Stimulated activated CD8-positive, alpha-beta memory T cell treated with anti-CD3 and anti-CD28 coated beads, Interleukin-15, amount 100 ng/mL, for 4 hours (primary cell): ENCODE results near the gene HBE1.
"Not testable (repeated sequence)": the region's sequence is repeated elsewhere in the genome, so short reads cannot be mapped to it uniquely, and the experiment has no call there.

Experiments
- DNase-seq, 2 donors: peaks; one replicate each; pipeline ENCODE4 v3.0.0-alpha.2; 2020; ENCODE audit warnings: low read depth in 2 of 2

The HBE1 gene

DNA sequence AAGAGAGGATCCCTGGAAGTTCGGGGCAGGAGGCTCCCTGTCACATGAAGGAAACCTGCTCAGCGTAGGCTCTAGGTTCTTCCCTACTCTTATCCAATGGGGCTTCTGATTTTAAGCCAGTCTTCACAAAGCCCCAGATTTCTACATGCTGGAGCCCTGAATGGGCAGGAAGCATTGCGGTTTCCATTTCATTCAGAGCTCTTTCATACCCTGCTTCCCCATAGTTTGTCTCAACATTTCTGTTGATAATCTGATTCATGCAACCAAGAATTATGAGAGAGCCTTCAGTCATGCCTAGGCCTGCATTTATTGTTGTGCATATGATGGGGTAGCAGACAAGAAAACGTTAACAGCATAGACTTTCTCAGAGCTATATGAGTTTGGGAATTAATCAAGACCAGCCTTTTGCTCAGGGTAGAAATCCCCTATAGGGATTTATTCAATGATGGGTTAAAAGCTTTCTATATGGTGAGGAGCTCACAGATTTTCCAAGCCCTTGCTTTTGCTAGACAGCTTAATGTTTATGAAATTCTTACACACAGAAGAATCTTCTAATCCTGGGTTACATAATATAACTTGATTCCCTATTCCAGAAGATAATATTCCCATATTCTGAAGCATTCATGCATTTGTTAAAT is 16.1 kb upstream of the HBE1 start:
- no peak for DNase-seq

DNA sequence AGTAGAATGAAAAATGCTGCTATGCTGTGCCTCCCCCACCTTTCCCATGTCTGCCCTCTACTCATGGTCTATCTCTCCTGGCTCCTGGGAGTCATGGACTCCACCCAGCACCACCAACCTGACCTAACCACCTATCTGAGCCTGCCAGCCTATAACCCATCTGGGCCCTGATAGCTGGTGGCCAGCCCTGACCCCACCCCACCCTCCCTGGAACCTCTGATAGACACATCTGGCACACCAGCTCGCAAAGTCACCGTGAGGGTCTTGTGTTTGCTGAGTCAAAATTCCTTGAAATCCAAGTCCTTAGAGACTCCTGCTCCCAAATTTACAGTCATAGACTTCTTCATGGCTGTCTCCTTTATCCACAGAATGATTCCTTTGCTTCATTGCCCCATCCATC is 14.9 kb upstream of the HBE1 start:
- no peak for DNase-seq

DNA sequence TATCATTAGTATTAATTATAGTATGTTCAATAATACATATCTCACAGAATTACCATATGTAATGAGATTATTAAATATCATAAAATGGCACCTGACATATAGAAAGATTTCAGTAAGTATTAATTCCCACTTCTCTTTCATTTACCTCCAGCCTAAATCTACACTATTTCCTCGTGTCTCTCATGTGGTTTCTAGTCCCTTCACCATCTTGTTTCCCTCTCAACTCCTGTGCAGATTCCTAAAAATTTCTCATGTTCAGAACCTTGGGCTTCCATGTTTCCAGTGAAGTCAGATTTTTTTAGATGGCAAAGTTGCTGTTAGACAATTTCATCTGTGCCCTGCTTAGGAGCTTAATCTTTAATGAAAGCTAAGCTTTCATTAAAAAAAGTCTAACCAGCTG is 14.1 kb upstream of the HBE1 start:
- no peak for DNase-seq

DNA sequence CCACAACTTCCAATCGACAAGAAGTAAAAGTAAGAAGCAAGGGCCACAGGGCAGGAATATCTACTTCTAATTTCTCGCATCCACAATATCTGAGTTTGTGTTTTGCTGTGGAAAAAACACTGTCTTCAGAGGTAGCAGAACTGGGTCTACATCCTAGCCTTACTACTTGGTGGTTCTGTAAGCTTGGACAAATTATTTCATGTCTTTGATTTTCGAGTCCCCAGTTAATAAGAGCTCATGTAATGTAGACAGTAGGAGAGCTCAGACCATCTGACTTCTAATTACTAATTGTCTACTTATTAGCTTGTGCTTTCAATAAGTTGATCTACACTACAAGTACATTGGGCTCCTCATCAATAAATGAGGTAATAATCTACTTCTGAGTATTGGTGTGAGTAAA is 13.3 kb upstream of the HBE1 start:
- no peak for DNase-seq

DNA sequence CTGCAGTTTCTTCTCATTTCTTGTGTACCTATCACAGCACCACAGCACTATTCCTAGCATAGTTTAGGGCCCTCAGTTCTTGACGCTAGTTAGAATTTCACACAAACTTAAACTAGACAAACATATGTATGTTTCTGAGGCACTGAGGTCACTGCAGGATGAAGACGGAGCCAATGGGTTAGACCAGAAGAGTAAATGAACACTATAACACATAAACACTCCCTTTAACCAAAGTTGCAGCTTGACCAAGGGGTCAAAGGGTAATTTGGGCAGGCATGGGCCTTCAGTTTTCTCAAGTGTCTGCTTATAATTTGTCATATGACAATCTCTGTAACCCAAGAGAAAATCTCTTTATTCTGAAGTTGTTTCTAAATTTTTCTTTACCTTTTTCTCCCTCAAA is 12.9 kb upstream of the HBE1 start:
- no peak for DNase-seq

DNA sequence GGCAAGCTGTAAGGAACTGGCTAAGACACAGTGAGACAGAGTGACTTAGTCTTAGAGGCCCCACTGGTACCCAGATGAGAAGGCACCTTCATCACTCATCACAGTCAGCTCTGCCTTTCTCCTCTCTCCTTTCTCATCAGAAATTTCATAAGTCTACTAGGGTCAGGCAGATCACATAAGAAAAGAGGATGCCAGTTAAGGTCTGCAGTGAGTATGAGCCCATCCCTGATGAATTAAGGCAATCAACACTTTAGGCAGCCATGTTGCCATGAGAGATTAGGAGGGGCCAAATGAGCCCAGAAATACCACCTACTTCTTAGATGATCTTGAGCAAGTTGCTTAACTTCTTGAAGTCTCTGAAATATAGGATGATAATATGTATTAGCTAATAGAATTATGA is 11.9 kb upstream of the HBE1 start:
- no peak for DNase-seq

DNA sequence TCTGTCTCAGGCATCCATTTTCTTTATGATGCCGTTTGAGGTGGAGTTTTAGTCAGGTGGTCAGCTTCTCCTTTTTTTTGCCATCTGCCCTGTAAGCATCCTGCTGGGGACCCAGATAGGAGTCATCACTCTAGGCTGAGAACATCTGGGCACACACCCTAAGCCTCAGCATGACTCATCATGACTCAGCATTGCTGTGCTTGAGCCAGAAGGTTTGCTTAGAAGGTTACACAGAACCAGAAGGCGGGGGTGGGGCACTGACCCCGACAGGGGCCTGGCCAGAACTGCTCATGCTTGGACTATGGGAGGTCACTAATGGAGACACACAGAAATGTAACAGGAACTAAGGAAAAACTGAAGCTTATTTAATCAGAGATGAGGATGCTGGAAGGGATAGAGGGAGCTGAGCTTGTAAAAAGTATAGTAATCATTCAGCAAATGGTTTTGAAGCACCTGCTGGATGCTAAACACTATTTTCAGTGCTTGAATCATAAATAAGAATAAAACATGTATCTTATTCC is 10.9 kb upstream of the HBE1 start:
- DNase-seq, result no peak

DNA sequence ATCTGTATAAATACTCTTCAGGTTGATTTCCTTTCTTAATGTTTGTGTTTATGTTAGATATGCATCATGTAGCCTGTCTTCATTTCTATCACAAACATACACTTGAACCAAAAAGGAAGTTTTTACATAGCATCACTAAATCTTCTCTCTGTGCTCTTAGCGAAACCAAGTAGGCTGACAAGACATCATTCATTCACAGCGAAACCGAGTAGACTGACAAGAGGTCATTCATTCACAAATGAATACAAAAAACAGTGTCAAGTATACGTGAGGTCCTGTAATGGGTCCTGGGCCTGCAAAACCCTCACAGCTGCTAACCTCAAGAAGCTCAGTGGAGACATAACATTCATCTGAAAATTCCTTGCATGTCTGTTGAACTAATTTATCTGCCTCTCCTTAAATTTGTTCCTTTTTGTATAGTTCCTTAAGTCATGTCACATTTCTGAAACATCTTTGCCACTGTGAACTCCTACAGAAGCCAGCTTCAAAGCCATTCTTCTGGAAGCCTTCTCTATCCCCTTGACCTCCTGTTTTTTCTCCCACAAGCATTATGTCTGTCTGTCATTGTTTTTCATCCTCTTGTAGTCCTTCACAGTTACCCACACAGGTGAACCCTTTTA is 9.8 kb upstream of the HBE1 start:
- no peak for DNase-seq

DNA sequence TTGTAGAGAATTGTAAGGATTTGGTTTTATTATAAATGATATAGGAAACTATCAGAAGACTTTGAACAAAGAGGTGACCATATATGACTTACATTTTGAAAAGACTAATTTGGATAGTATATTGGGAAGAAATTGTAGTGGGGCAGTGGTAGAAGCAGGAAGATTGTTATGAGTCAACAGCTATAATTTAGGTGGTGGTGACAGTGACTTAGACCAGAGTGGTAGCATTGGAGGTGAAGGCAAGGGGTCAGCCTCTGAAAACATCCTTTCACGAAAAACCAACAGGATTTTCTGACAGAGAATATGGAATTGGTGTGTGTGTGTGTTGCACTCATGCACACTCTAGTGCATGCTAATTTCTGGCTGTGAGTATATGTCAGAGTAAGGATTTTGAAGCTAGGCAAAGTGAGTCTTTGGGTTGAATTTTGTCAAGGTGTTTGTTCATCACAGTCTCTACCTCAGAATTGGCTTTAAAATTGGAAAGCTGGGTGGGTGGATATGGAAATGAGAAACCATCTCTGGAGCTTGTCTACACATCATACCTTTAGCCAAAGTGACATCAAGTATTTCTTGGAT is 8.2 kb upstream of the HBE1 start:
- DNase-seq, result no peak

DNA sequence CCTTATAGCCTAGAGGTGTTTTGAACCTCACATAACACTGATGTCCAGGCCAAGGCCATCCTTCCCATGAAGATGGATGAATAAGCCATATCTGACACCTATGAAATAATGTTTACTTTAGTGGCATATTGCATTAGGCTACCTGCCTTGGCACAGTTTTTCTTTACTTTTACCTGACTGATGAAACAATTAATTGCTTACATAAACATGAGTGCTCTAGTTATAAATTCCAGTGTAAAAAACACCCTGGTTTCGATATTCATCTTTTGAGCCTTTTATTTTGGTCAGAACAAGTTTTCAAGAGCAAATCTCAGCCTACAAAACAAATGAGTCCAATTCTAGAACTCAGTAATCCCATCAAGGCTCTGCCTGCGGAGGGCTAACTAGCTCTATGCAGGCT is 7.0 kb upstream of the HBE1 start:
- DNase-seq, result no peak

DNA sequence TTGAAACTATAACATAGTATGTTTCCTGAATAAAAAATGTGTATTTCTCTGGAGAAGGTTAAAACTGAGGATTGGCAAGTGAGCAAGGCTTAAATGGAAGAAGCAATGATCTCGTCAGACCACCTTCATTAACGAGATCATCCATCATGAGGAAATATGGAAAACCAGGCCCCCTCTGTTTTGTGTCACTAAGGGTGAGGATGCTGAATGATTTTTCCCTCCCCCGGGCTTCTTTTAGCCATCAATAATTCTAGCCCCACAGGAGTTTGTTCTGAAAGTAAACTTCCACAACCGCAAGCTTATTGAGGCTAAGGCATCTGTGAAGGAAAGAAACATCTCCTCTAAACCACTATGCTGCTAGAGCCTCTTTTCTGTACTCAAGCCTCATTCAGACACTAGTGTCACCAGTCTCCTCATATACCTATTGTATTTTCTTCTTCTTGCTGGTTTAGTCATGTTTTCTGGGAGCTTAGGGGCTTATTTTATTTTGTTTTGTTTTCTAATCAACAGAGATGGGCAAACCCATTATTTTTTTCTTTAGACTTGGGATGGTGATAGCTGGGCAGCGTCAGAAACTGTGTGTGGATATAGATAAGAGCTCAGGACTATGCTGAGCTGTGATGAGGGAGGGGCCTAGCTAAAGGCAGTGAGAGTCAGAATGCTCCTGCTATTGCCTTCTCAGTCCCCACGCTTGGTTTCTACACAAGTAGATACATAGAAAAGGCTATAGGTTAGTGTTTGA is 5.8 kb upstream of the HBE1 start:
- no peak for DNase-seq

DNA sequence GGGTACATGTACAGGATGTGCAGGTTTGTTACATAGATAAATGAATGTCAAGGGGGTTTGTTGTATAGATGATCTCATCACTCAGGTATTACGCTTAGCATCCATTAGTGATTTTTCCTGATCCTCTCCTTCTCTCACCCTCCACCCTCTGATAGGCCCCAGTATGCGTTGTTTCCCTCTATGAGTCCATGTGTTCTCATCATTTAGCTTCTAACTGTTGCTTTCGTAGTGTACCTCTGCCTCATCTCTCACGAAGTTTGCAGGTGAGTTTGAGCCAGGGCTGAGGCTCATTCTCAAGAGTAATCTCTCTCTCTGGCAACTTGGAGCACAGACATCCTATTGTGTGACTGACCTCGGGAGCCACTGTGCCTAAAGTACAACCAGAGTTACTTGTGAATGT is 4.7 kb upstream of the HBE1 start:
- DNase-seq, result no peak

DNA sequence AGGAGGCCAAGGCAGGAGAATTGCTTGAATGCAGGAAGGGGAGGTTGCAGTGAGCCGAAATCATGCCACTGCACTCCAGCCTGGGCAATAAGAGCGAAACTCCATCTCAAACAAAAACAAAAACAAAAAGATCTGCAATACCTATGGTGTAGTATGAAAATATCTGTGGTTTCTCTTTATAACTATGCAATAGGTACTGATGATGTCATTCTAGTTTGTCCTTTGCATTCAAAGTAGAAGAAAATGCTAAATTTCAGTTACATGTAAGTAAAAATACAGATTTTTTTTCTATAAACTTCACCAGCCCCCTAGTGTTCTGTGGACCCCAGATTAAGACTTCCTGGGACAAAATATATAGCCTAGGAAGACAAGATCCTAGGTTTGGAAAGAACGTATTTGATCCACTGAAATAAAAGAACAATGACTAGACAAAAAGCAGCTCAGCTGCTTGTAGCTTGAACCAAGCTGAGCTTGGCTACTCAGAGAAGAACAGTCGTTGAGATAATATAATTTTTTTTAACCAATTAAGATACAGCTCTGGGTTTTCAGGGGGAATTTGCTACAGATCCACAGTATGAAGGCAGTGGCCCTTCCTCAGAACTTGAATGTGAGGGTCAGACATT is 2.8 kb upstream of the HBE1 start:
- no peak for DNase-seq

DNA sequence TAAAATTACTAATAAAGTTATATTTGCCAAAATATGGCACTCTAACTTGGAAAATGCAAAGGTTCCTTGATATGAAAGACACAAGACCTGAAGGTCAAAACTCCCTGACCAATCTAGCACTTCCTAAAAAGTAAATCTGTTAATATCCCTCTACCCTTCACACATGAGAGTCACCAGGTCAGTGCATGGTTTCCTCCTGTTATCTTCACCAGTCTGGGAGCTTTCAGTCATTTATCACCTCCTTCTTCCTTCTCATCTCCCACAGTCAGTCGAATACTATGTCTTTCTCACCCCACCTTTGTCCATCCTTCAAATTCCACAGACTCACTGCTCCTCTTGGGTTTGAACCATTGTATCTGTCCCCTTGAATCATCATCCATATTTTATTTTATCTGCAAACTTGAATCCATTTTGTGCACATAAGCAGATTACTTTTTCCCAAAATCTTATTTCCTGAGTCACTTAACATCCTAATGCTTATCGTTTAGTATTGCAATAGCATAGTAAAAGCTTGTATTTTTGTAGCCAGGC is 2.6 kb downstream of the HBE1 start:
- DNase-seq, result no peak

DNA sequence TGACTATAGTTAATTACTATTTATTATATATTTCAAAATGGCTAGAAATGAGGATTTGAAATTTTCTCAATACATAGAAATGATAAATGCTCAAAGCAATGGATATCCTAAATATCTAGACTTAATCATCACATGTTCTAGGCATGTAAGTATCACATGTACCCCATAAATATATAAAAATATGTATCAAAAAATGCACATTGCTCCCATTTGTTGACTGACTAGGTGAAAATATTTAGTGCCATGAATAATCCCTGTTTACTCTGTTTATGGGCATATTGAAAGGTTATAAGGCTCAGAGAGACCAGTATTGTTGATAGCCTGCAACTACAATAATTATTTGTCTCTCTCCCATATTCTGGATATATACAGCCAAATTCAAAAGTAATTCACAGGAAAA is 3.1 kb downstream of the HBE1 start:
- DNase-seq, result no peak

DNA sequence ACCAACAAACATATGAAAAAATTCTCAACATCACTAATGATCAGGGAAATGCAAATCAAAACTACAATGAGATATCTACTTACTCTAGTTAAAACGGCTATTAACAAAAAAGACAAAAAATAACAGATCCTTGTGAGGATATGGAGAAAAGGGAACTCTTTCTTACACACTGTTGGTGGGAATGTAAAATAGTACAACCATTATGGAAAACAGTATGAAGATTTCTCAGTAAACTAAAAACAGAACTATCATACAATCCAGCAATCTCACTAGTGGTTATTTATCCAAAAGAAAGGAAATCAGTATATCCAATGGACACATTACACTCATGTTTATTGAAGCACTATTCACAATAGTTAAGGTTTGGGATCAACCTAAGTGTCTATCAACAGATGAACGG is 3.9 kb downstream of the HBE1 start:
- DNase-seq, result no peak

DNA sequence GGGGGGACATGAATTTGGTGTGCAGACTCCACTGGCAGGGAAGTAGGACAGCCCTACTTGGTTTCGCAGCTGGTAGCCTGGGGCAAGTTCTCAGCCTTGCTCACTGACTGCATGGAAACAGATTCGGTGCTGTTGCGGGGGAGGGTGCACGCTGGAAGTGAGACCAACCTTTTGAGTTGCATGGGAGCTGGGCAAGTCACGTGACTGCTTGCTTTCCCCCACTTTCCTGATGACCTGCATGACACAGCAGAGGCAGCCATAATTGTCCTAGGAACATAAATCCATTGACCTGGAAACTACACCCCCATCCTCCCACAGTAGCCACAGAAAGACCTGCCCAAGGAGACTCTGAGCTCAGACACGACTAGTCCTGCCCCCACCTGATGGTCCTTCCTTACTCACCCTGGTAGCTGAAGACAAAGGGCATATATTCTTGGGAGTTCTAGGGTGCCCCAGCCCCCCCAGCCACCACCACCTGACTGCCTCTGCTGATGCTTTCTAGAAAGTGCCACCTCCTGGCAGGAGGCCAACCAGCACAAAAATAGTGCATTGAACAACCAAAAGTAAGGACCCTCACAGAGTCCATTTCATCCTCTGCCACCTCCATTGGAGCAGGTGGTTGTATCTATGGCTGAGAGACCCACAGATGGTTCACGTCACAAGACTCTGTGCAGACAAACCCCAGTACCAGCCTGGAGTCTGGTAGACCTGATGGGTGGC is 11.0 kb downstream of the HBE1 start:
- DNase-seq, result no peak

DNA sequence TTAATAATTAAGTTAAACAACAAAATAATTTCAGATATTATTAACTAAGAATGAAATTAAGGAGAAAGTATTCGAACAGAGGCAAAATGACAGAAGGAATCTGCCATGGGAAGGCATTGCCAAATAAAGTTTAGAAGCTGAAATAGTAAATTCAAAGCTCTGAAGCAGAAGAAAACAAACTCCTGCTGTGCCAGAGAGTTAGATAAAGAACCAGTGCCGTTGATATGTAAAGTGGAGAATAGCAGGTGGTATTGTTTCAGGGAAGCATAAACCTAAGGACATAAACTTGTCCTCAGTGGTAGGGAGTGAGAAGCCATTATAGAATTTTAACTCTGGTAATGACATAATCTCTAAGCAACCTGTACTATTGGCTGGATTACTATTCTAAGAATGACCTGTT is 12.4 kb downstream of the HBE1 start:
- no peak for DNase-seq

DNA sequence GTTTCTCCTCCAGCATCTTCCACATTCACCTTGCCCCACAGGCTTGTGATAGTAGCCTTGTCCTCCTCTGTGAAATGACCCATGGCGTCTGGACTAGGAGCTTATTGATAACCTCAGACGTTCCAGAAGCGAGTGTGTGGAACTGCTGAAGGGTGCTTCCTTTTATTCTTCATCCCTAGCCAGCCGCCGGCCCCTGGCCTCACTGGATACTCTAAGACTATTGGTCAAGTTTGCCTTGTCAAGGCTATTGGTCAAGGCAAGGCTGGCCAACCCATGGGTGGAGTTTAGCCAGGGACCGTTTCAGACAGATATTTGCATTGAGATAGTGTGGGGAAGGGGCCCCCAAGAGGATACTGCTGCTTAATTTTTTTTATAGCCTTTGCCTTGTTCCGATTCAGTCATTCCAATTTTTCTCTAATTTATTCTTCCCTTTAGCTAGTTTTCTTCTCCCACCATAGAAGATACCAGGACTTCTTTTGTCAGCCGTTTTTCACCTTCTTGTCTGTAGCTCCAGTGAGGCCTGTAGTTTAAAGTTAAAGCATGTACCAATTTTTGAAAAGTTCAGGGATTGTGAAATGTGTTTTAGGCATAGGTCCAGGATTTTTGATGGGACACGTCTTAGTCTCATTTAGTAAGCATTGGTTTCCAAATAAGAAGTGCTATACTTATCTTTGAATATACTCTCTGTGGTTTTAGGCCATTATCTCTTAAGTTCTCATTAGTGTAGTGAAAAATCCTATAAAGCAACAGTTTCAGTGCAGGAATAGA is 14.9 kb downstream of the HBE1 start, which contains the start of gene HBG2:
Gene HBG2 (minus strand): TSS at position 136 of the 768 bp plus-strand sequence. CDS start 53 bp downstream, at position 83.
- DNase-seq, result not testable (repeated sequence)

DNA sequence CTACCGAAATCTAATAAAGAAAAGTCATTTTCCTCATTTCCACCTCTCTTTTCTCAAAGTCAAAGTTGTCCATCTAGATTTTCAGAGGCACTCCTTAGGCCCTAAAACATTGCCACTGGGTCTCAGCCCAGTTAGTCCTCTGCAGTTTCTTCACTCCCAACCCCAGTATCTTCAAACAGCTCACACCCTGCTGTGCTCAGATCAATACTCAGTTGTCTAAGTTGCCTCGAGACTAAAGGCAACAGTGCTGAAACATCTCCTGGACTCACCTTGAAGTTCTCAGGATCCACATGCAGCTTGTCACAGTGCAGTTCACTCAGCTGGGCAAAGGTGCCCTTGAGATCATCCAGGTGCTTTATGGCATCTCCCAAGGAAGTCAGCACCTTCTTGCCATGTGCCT is 15.7 kb downstream of the HBE1 start:
- not testable (repeated sequence) for DNase-seq
